Measurements from ENCODE around the gene DCBLD1.
"Not testable (repeated sequence)": the region's sequence is repeated elsewhere in the genome, so short reads cannot be mapped to it uniquely, and the experiment has no call there.

The DCBLD1 gene

DNA sequence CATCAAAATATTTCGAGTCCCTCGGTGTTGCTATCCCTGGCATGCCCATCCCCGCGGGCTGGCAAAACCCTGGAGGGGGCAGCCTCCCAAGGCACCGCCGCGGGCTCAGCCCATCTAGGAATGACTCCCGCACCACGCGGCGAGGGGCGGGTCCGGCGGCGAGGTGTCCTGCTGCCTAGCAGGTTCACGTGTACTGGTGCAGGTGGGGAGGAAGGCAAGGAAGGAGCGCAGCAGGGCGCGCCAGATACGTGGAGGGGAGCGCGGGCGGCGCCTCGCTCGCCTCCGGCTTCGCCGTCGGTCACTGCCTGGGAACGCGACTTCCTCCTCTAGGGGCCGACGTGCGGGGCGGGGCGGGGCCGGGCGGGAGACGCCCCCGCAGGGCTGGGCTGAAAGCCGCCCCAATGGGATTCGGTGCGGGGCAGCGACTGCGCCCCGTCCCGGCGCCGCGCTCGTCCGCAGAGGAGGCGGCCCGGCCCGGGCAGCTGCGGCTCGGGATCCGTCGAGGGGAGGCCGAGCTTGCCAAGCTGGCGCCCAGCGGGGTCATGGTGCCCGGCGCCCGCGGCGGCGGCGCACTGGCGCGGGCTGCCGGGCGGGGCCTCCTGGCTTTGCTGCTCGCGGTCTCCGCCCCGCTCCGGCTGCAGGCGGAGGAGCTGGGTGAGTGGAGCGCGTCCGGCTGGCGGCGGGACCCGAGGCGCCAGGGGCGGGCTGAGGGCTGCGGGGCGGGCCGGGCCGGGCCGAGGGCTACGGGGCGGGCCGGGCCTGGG lies at the start of gene DCBLD1:
DCBLD1 (plus strand) TSS at position 435 of the 764 bp plus-strand sequence; CDS start at position 543, 108 bp downstream.
- peak; percentile 44 for DNase-seq (ENCODE audit: low read depth)

DNA sequence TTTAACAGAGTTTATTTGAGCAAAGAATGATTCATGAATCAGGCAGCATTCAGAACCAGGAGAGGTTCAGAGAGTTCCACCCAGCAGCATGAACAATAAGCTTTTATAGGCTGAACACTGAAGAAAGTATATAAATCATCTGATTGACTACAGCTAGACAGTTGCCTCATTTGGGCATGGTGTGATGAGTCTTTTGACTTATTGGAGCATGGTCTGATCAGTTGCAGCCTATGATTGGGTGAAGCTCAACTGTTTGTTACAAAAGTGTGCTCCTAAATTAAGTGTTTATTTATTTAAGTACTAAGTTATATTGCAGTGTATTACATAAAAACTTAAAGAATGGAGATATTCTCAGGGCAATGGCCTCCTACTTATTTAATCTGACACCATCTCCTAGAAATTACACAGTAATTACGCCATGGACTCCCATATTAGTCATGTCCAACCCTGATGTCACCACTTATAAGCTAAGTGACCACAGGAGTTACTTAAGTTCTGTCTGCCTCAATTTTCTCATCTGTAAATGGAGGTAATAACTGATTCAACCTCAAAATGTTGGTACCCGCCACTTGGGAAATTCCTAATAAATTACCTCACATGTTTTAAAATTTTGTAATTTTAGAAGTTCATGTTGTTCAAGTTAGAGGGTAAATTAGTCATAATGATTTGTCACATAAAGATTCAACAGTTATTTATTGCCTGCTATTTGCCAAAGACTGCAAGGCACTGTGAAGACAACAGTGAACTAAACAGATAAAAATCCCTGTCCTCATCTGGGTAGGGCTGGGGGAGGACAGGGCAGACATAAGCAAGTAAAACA lies 41.6 kb upstream of the DCBLD1 start:
- DNase-seq (ENCODE audit: low read depth), result peak; percentile 79

DNA sequence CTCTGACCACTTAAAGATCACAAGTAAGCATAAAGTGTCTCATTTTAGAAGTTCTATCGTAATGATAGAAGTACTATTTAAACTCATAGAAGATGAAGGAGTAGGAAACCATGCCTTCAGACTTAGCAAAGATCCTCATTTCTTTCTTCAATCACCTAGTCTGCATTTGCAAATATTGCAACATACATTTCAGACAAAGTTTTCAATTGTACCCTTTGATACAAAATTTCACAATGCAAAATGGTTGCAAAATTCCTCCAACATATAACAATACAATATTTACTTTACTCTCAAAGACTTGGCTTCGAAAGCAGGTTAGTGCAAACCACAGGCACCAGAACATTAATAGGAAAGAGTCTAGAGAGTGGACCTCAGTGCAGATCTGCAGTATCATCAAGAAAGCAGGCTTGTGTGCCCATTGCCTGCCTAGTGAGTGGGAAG lies 40.6 kb upstream of the DCBLD1 start:
- peak; percentile 56 for DNase-seq (ENCODE audit: low read depth)

DNA sequence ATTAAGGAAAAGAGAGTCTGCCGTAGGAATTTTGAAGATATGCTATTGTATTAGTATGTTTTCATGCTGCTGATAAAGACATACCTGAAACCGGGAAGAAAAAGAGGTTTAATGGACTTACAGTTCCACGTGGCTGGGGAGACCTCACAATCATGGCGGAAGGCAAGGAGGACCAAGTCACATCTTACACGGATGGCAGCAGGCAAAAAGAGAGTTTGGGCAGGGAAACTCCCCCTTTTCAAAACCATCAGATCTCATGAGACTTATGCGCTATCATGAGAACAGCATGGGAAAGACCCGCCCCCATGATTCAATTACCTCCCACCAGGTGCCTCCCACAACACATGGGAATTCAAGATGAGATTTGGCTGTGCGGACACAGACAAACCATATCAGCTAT lies 40.2 kb upstream of the DCBLD1 start:
- not testable (repeated sequence) for DNase-seq (ENCODE audit: low read depth)

DNA sequence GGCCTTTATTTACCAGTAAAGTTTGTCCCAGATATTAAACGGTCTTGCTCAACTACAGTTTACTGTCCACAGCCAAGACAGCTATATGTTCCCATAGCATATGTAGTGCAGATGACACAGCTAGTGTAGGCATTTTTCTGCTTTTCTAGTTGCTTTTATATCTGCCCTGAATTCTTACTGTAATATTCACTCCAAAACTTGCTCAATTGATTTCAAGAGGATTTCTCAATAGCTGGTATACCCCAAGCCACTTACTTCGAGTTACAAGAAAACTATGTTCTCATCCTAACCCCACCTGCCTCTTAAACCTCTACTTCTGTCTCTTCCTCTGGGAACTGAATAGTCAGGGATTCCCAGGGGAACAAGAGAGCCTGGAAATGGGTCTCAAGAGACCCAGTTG lies 37.9 kb upstream of the DCBLD1 start:
- peak; percentile 37 for DNase-seq (ENCODE audit: low read depth)

DNA sequence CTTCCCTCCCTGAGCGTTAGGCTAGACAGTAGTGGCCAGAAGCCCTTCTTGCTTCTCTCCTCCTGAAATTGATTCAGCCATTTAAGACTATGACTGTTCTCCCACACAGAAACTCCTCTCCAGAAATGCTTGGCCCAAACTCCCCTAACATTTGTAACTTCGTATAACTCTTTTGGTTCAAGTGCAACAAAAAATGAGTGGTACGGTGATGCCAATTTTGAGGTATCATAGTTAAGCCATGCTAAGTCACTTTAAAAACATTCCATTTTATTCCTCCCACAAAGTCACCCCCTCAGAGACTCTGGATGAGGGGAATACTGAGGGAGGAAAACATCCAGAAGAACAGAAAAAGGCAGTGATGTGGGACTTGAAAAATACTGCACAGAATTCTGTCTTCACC lies 35.6 kb upstream of the DCBLD1 start:
- DNase-seq (ENCODE audit: low read depth), result no peak

DNA sequence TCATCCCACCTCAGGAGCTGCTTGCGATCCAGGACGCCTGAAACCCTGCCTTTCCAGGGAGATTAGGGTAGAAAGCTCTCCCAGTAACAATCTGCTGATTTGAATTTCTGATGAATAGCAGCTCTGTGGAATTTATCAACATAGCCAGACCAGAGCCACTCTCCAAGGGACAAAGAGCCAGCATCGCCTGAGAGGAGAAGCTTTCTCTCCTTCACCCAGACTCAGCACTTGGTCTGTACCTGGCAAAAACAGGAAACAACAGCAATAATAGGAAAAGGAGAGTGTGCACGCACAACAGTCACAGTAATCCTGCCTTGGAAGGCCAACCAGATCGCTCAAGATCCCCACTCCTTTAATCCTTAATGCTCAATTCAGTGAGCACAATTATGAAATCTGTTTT lies 34.5 kb upstream of the DCBLD1 start:
- no peak for DNase-seq (ENCODE audit: low read depth)

DNA sequence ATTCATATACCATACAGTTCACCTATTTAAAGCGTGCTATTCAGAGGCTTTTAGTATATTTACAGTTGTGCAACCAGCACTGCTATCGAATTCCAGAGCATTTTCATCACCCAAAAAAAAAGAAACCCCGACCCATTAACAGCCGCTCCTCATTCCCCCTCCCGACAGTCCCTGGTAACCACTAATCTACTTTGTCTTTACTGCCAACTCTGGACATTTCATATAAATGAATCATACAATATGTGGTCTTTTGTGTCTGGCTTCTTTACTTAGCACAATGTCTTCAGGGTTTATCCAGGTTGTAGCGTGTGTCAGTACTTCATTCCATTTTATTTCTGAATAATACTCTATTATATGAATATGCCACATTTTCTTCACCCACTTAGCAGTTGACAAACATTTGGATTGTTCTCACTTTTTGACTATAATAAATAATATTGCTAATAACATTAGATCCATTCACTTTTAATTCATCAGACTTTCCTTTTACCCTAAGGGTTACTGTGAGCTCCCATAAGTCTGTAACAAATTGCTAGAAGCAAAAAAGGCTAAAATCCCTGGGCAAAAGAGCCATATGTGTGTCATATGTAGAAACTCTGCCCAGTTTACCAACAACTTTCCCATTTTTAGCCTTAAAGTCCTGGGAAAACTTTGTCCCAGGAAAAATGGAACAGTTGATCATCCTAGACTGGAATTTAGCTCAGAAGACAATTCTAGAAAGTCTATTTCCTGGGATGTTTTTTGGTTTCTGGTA lies 33.6 kb upstream of the DCBLD1 start:
- peak; percentile 82 for DNase-seq (ENCODE audit: low read depth)

DNA sequence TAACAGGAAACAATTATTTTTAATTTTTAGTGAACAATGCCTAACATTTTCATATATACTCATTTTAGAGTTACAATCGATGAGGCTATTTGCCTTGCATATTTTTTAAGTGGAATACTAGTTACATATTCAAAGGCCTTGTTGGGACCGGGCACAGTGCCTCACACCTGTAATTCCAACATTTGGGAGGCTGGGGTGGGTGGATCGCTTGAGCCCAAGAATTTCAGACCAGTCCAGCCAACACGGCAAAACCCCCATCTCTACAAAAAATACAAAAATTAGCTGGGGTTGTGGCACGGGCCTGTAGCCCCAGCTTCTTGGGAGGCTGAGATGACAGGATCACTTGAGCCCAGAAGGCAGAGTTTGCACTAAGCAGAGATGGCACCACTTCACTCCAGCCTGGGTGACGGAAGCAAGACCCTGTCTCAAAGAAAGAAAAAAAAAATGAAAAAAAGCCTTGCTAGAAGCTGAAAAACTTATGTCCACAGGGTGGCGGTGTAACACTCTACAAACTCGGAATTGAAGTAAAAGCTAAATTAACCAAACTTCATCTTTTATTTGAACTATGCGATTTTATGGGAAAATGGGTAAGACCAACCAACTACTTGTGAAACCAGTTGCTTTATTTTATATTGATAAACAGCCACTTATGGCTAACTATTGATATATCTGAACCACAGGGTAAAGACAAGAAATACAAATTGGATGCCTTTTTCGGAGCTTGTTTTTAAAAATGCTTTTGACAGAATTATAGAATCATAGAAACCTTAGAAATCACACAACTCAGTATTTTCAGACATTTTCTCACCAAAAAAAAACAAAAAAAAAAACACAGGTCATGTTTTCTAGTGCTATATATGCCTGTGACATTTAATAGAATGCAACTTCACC lies 32.7 kb upstream of the DCBLD1 start:
- peak; percentile 76 for DNase-seq (ENCODE audit: low read depth)

DNA sequence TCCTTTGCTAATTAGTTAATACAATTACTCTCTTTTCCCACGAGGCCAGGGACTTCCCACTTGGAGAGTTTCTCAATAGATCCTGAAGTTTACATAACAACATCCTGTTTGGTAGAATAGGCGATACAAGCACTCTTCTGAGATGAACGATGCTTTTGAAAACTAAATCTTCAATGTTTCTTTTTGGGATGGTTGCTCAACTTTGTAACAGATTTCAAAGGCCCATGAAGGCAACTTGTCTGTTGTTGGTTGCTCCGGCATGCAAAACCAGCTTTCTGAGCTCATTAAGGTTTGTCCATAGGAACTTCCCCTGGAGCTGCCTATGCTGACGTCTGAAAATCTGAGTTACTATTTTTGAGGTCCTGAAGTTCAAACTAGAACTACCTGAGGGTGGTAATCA lies 30.8 kb upstream of the DCBLD1 start:
- no peak for DNase-seq (ENCODE audit: low read depth)

DNA sequence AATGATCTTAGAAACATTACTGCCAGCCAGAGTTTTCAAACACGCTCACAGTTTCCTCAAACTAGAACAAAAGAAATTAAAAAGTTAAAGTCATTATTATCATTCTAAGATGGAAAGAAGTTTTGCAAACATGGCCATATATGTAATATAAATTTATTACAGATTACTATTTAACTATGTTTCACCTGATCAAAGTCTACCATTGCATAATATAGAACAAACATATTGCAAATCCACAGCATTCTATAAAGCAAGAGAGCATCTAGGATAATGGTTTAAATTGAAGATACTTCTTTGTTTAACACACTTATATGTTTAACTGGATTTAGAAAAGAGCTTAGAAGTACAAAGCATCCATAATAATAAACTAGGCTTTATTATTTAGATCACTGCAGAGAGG lies 26.2 kb upstream of the DCBLD1 start:
- DNase-seq (ENCODE audit: low read depth), result no peak

DNA sequence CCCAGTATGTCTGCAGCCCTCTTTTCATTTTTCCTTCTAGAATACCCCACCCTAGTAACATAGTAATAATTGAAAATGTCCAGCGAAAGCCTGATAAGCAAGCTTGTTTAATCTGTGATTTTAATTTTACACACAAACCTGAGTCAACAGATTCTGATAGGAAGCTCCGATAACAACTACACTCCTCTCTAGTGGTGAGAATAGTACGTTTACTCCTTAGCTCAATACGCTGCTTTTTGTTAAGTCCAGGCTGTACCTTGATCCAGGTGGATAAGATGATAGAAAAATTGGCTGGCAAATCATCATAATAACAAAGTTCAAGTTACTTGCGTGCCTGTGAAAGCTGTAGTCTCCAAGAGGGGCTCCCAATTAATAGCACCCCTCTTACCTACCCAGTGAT lies 25.5 kb upstream of the DCBLD1 start:
- DNase-seq (ENCODE audit: low read depth), result no peak

DNA sequence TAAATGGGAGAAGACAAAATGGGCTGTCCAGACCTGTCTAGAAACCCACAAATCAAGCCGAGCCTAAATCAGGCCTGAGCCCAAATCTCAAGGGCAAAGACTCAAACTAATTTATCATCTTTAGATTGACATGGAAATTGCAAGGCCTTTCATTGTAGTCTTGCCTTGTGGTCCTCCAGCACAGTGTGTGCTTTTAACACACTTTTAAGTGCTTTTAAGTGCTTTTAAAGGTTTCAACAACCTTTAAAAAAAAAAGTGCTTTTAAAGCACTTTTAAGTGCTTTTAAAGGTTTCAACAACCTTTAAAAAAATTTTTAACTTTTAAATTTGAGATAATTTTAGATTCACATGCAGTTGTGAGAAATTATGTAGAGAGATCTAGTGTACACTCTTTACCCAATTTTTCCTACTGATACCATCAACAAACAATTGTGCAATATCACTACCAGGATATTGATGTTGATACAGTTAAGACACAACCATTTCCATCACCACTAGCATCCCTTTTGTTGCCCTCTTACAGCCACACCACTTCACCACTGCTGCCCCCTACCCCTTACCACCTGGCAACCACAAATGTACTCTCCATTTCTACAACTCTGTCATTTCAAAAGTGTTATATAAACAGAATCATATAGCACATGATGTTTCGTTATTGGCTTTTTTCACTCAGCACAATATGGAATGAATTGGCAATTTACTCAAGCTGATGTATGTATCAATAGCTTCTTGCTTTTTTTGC lies 23.1 kb upstream of the DCBLD1 start:
- DNase-seq (ENCODE audit: low read depth), result no peak

DNA sequence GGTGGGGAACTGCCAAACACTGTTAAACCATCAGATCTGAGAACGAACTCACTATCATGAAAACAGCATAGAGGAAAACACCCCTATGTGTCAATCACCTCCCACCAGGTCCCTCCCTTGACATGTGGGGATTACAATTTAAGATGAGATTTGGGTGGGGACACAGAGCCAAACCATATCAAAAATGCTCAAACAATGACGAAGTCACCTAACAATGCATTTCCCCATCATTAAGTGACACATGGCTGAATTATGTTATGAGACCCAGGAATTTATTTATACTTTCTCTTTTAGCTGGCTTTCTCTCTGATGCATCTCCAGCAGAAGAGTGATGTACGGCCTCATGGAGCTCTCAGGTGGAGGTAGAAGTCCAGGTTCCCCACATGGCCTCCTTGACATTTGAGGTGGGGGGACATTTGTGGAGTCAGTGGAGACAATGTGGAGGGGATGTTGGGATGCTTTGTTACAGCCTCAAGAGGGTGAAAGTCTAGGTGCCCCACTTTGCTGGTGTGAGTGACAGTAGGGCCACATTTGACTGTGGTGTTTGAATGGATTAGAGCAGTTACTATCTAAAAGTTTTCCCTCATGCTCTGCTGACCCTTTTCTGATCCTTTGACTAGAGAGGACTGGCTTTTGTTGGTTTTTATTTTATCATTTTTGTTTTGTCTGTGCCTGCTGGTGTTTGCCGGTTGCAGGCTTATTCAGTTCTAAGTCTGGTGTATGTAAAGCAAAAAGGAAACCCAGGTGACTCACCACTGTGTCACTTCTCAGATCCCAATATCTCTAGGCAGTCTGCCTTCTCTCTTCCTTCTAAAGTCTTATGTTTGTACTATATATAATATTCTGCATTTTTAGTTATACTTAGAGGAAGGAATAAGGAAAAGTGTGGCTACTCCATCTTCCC lies 18.5 kb upstream of the DCBLD1 start:
- DNase-seq (ENCODE audit: low read depth), result no peak

DNA sequence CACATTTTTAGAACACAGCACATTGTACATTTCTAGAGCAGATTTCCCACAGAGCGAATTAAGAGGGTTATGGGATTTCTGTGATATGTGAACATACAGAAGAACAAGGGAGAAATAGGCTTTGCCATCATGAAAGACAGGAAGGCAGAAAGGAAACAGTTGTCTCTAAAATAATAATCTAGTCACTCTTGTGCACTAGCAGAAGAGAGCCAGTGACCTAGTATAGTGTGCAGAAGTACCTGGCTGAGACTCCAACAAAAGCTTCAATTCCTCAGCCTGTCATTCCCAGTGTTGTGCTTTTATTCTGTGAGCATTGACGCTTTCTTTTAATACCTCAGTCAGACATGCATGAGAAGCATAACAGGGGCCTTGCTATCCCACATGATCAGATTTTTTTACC lies 17.8 kb upstream of the DCBLD1 start:
- DNase-seq (ENCODE audit: low read depth), result no peak

DNA sequence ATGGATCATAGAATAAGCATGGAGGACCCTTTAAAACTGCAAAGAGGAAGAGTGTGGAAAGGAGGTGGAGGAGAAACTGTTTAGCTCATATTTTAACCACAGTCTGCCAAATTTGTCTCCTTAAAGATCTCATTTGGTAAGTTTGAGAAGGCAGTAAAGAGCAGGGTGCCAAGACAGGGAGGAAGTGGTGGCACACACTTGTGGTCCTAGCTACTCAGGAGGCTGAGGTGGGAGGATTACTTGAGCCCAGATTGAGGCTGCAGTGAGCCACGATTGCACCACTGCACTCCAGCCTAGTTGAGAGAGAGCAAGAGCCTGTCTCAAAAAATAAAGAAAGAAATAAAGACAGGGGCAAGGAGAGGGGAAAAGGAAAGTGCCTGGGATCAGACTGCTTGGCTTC lies 16.8 kb upstream of the DCBLD1 start:
- no peak for DNase-seq (ENCODE audit: low read depth)

DNA sequence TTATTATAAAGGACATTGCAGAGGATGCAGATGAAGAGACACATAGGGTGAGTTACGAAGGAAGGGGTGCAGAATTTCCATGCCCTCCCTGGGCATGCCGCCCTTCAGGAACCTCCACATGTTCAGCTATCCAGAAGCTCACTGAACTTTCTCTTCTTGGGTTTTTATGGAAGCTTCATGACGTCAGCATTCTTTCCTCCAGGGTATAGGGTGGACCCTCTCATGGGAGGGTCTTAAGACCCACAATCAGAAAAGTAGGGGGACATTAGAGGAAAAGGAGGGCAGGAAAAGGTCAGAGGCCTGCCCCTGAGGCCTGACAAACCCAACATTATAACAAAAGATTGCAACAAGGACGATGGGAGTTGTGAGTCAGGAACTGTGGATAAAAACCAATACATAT lies 14.6 kb upstream of the DCBLD1 start:
- no peak for DNase-seq (ENCODE audit: low read depth)

DNA sequence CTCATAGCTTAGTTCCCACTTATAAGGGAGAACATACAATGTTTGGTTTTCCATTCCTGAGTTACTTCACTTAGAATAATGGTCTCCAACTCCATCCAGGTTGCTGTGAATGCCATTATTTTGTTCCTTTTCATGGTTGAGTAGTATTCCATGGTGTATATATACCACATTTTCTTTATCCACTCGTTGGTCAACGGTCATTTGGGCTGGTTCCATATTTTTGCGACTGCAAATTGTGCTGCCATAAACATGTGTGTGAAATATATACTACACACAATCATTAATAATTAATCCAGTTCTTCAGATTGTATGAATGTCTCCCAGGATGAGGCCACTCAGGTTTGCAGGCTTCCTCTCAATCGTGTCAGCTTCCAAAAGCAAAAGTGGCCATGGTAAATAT lies 13.9 kb upstream of the DCBLD1 start:
- not testable (repeated sequence) for DNase-seq (ENCODE audit: low read depth)

DNA sequence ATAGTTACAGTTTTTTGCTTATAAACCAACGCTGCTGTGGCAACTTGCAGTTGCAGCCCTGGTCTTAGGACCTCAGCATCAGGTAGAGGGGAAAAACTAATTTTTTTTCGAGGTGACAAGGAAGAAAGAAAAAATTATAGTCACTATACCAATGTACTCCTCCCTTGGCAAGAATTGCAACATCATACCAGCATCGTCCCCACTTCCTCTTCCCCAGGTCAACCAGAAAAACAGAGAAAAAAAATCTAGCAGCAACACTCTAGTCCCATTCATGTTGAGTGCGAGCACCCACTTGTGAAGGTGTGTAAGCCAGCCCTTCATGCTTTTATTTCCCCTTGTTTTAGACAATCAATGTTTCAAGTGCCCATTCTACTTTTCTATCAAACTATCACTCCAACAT lies 13.1 kb upstream of the DCBLD1 start:
- DNase-seq (ENCODE audit: low read depth), result no peak

DNA sequence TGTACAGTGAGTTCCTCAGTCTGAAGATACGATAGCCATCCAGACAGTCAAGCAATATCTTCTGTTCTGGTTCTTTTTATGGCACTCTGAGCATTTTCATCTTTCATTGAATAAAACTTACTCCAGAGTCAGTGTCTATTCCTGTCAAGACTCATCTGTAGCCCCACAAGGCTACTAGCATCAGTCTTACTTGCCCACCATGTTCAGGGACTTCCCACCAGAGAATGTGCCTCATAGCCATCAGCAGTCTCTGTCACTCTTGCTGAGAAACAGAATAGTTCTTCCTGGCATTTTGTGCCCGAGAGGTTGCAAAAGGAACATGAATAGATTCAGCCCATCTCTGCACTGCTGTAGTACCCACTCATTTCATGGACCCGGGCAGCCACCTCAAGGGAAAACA lies 12.7 kb upstream of the DCBLD1 start:
- no peak for DNase-seq (ENCODE audit: low read depth)
